Measurements from ENCODE around the gene FSTL5.

GRCh38 chr4:162101337-162101736 lies 62.5 kb downstream of the FSTL5 start:
- no peak for TF ChIP-seq EZH2 (IDR thresholded peaks at IDR 0.05; ENCODE audit: insufficient read depth, poor library complexity, severe bottlenecking)
- no peak for TF ChIP-seq EZH2phosphoT487 (IDR thresholded peaks at IDR 0.05; ENCODE audit: insufficient read depth, low read depth)

Measured in GM23248 (cell line).